Loucy (cell line): ENCODE measurements around the gene MYBL2.

Experiments used
- EZH2phosphoT487 ChIP-seq: fragments of 200-600 bp; IDR thresholded peaks from 2 replicates; pipeline ENCODE4 v1.6.1; 2018; ENCODE audit warnings: antibody characterized with exemption, mild to moderate bottlenecking, moderate library complexity, borderline replicate concordance
- TF ChIP-seq, protein P1 (sequence below): fragments of 200-600 bp; sonication (generic); conservative IDR thresholded peaks from 2 replicates; pipeline ENCODE4 v1.5.1; 2014; ENCODE audit warnings: mild to moderate bottlenecking, antibody characterized with exemption, low read length

DNA sequence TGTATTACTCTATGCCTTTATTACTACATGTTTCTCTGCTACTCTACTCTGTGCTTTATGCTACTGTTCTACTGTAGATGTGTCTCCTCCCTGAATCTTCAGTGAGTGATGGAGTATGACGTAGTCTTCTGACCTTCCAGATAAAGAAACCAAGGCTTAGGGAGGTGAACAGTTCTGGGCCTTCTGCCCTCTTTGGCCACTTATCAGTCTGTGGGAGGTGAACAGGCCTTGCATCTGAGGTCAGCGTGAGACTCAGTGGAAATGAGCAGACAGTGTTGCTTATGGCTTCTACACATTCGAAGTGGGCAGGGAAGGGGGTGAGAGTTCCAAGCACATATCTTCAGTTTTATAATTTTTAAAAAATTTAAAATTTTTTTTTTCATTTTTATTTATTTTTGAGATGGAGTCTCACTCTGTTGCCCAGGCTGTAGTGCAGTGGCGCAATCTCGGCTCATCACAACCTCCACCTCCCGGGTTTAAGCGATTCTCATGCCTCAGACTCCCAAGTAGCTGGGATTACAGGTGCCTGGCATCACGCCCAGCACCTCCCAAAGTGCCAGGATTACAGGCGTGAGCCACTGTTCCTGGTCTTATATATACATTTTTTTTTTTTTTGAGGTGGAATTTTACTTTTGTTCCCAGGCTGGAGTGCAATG lies 24.2 kb downstream of the MYBL2 start:
- TF ChIP-seq, protein P1, sequence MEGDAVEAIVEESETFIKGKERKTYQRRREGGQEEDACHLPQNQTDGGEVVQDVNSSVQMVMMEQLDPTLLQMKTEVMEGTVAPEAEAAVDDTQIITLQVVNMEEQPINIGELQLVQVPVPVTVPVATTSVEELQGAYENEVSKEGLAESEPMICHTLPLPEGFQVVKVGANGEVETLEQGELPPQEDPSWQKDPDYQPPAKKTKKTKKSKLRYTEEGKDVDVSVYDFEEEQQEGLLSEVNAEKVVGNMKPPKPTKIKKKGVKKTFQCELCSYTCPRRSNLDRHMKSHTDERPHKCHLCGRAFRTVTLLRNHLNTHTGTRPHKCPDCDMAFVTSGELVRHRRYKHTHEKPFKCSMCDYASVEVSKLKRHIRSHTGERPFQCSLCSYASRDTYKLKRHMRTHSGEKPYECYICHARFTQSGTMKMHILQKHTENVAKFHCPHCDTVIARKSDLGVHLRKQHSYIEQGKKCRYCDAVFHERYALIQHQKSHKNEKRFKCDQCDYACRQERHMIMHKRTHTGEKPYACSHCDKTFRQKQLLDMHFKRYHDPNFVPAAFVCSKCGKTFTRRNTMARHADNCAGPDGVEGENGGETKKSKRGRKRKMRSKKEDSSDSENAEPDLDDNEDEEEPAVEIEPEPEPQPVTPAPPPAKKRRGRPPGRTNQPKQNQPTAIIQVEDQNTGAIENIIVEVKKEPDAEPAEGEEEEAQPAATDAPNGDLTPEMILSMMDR = no peak
- no peak for TF ChIP-seq EZH2phosphoT487
